Activated CD8-positive, alpha-beta memory T cell treated with anti-CD3 and anti-CD28 coated beads, Interleukin-2, amount 10 ng/mL, durations not matched to agents 7 days and 5 days (primary cell): Measurements from ENCODE around the gene MGRN1. TPM values are rescaled to one million over a fixed set of nuclear protein-coding genes. Genes with fewer than 3 reads are reported as not detected.

Source experiments
- ATAC-seq: fragments of 150-1000 bp; cut with Tn5 transposase; one replicate; pipeline ENCODE4 v1.10.0; 2021; ENCODE audit warnings: moderate library complexity
- CTCF ChIA-PET: fragments of 350-600 bp; sonication (Branson Sonifier 250); formaldehyde crosslinking; loops from one replicate; lab custom pipeline; 2021; ENCODE audit warnings: antibody characterized with exemption; lab: Charles Lee
- DNase-seq: peaks from one replicate; pipeline ENCODE4 v3.0.0-alpha.2; 2020
- H3K27ac Mint-ChIP-seq: one replicate; pipeline ENCODE4 v1.8.0; 2021; ENCODE audit warnings: mild to moderate bottlenecking, mixed read lengths
- H3K27me3 Mint-ChIP-seq: one replicate; pipeline ENCODE4 v1.8.0; 2021; ENCODE audit warnings: mixed read lengths
- H3K36me3 Mint-ChIP-seq: one replicate; pipeline ENCODE4 v1.8.0; 2021; ENCODE audit warnings: mild to moderate bottlenecking, mixed read lengths
- H3K4me1 Mint-ChIP-seq: one replicate; pipeline ENCODE4 v1.8.0; 2021; ENCODE audit warnings: mixed read lengths
- H3K4me3 Mint-ChIP-seq: one replicate; pipeline ENCODE4 v1.8.0; 2021; ENCODE audit warnings: mild to moderate bottlenecking, moderate library complexity, mixed read lengths
- H3K9me3 Mint-ChIP-seq: one replicate; pipeline ENCODE4 v1.8.0; 2022; ENCODE audit warnings: low read depth, mixed read lengths
- total RNA-seq, 2 experiments: library from RNA; stranded (reverse); gene quantifications; one replicate each; pipeline ENCODE4 v1.2.3, GENCODE V29; 2021

Gene MGRN1
- 10 to 100 TPM; 76.9 to 92.1 TPM for total RNA-seq

DNA sequence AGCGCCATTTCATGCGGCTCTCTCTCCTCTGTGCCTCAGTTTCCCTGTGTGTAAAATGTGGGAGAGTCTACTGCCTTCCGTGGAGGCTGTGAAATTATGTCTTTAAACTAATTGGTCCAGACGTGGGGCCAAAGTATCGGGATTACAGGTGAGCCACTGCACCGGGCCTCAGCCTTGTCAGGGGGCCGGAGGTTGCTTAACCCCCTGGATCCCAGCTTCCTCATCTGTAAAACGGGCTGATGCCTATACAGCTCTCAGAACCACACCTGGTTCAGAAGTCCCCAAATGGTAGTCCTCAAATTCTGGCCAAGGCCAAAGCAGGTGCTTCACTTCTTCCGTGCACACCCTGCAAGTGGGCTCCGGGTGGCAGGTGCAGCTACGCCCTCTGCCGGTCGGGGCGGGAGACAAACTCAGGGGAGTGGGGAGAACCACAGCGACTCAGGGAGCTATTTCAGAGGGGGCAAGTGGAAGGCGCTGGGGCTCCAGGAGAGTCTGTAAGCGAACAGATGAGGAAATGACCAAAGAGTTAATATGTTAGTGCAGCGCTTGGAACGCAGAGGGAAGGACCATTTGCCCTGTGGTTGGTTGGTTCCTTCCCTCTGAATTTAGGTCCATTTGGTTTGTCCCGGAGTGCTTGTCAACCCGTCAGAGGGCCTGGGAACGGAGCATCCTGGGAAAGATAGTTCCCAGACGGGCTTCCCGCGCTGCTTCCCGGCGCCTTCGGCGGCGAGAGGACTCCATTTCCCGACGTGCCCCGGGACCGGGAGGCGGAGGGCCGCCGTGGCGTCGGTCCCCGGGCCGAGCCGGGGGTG, at the start of gene MGRN1:
Gene MGRN1, plus strand, starts transcription at position 812 of the 812 bp plus-strand sequence. CDS start 135 bp downstream, outside the sequence.
- H3K4me1 Mint-ChIP-seq = peaks cover 31% of the 10 kb centered on the region
- DNase-seq (peak; percentile 96), ATAC-seq (peak; percentile 87)
- H3K27me3 Mint-ChIP-seq = no peaks in the 10 kb centered on the region
- peak within 1 kb of the TSS; percentile 89 for H3K4me3 Mint-ChIP-seq
- CTCF ChIA-PET = interaction anchor here (0.5 to 4.1 kb wide), 28 partner anchors 8 to 371 kb away, joined by 3 to 44 read pairs (median 4); partner anchors contain the start of genes ANKS3, CDIP1, CORO7 and DNAAF8
- peaks cover 13% of the 10 kb centered on the region for H3K36me3 Mint-ChIP-seq
- no peaks in the 10 kb centered on the region for H3K9me3 Mint-ChIP-seq
- H3K27ac Mint-ChIP-seq = peak within 1 kb of the TSS; percentile 98

DNA sequence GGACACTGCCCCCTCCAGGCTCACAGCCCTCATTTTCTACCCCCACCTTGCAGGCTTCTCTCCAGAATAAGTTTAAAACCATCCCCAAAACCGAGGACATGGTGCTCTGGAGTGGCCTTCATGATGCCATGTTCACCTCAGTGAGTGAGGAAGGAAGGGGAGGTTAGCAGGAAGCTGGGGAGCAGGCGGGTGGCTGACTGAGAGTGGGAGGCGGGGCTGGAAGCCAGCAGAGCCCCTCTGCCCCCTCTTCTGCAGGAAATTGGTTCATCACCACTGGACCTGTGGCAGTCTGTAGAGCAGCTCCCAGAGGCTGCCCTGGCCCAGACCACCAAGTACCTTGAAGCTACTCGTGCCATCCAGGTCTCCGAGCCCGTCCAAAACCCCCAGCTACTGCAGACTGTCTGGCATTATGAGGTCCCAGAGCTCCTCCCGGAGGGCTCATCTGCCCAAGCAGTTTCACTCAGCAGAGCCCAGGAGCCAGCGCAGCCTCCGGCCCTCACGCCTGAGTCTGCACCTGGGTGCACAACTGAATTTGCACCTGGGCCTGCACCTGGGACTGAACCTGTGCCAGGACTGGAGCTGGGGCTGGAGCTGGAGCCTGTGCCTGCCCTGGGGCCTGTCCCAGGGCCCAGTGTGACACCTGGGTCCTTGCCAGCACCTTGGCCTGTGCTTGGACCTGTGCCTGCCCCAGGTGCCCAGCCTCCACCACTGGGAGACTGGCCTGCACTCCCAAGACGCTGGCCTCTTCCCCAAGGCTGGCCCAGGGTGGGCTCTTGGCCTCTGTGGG, 49.5 kb upstream of the MGRN1 start:
- ATAC-seq = peak; percentile 54

DNA sequence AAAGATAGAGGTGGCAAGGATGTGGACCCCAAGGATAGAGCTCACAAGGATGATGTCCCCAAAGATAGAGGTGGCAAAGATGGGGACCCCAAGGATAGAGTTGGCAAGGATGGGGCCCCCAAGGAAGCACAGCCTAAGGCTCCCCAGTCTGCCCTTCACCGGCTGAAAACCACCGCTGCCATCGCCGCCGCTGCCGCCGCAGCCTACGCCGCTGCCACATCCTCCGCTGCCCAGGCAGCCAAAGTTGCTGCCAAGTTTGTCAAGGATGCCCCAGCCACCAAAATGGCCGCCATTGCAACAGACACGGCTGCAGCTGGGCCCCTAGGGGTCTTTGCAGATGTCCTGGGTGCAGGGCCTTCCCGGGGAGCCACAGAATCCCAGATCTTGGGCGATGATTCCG, 48.6 kb upstream of the MGRN1 start:
- Mint-ChIP-seq H3K27ac (no peak overlapping the region), H3K9me3 (no peaks in the 10 kb centered on the region), H3K4me1 (peaks cover 10% of the 10 kb centered on the region), H3K27me3 (no peaks in the 10 kb centered on the region), H3K36me3 (no peaks in the 10 kb centered on the region), H3K4me3 (no peak overlapping the region)
- CTCF ChIA-PET = interaction anchor here (1.2 to 2.3 kb wide), 4 partner anchors 10 to 52 kb away, joined by 3 to 11 read pairs (median 4); no protein-coding TSS in a partner anchor
- ATAC-seq (no peak), DNase-seq (no peak)

More for the DNA sequence above, 49.5 kb upstream of the MGRN1 start:
- Mint-ChIP-seq H3K27ac (no peak overlapping the region), H3K27me3 (no peaks in the 10 kb centered on the region), H3K4me1 (peaks cover 11% of the 10 kb centered on the region), H3K4me3 (no peak overlapping the region), H3K9me3 (no peaks in the 10 kb centered on the region), H3K36me3 (no peaks in the 10 kb centered on the region)
- CTCF ChIA-PET = interaction anchor here (0.6 to 2.3 kb wide), 7 partner anchors 10 to 68 kb away, joined by 3 to 11 read pairs (median 4); no protein-coding TSS in a partner anchor
- no peak for DNase-seq

DNA sequence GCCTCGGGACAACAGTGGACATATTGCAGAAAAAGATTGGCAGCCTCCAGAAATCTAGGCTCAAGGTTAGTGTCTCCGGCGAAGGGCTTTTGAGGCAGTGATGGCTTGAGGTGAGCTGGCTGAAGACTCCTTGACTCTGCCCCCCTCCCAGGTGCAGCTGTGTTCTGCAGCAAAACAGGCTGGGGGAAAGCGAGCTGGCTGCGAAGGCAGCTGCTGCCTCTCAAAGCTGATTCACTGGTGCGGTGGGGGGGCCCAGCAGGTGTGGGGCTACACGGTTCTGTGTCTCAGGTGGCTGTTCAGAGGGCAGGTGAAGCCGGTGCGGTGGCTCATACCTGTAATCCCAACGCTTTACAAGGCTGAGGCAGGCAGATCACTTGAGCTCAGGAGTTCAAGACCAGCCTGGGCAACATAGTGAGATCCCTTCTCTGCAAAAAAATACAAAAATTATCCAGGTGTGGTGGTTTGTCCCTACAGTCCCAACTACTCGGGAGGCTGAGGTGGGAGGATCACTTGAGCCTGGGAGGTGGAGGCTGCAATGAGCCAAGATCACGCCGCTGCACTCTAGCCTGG, 45.6 kb upstream of the MGRN1 start:
- Mint-ChIP-seq H3K27ac (no peak overlapping the region), H3K36me3 (no peaks in the 10 kb centered on the region), H3K27me3 (no peaks in the 10 kb centered on the region), H3K9me3 (no peaks in the 10 kb centered on the region), H3K4me1 (peaks cover 10% of the 10 kb centered on the region), H3K4me3 (no peak overlapping the region)
- ATAC-seq (no peak), DNase-seq (no peak)
- CTCF ChIA-PET = interaction anchor here (0.8 kb wide), 1 partner anchor 12 kb away, joined by 3 read pairs; no protein-coding TSS in a partner anchor

DNA sequence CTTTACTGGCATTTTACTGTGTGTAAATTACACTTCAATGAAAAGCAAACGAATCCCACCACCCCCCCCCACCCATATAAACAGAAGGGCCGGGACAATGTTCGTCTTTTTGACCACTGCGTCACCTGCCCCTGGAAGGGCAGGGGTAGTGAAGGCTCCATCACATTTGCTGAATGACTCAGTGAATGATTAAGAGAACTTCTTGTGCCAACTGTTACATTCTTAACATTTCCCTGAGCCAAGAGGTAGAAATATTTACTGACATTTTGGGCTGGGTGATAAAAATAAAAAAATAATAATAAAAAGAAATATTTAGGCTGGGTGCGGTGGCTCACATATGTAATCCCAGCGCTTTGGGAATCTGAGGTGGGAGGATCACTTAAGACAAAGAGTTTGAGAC, 44.4 kb upstream of the MGRN1 start:
- CTCF ChIA-PET = no interaction called here
- no peaks in the 10 kb centered on the region for H3K27me3 Mint-ChIP-seq
- H3K27ac Mint-ChIP-seq = no peak overlapping the region
- no peaks in the 10 kb centered on the region for H3K36me3 Mint-ChIP-seq
- DNase-seq (no peak), ATAC-seq (no peak)
- no peak overlapping the region for H3K4me3 Mint-ChIP-seq
- no peaks in the 10 kb centered on the region for H3K9me3 Mint-ChIP-seq
- H3K4me1 Mint-ChIP-seq = no peaks in the 10 kb centered on the region

DNA sequence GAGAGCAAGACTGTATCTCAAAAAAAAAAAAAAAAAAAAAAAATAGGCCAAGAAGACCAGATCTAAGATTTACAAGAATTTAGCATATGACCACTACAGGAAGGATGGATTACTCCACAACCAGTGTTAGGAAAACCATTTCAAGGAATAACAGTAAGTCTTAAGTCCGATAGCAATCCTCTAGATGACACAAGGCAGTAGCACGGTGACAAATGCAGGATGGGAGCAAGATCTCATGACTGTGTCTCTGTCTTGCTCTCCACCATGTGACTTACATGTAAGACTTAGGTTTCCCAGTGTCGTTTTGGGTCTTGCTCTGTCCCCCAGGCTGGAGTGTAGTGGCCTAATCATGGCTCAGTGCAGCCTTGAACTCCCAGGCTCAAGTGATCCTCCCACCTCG, 40.7 kb upstream of the MGRN1 start:
- CTCF ChIA-PET = interaction anchor here (1.4 to 2.3 kb wide), 2 partner anchors 12 to 14 kb away, joined by 4 to 7 read pairs; no protein-coding TSS in a partner anchor
- DNase-seq (no peak), ATAC-seq (no peak)
- no peak overlapping the region for H3K4me3 Mint-ChIP-seq
- peaks cover 3% of the 10 kb centered on the region for H3K9me3 Mint-ChIP-seq
- peaks cover 2% of the 10 kb centered on the region for H3K36me3 Mint-ChIP-seq
- H3K4me1 Mint-ChIP-seq = peaks cover 3% of the 10 kb centered on the region
- peaks cover 13% of the 10 kb centered on the region for H3K27me3 Mint-ChIP-seq
- no peak overlapping the region for H3K27ac Mint-ChIP-seq

DNA sequence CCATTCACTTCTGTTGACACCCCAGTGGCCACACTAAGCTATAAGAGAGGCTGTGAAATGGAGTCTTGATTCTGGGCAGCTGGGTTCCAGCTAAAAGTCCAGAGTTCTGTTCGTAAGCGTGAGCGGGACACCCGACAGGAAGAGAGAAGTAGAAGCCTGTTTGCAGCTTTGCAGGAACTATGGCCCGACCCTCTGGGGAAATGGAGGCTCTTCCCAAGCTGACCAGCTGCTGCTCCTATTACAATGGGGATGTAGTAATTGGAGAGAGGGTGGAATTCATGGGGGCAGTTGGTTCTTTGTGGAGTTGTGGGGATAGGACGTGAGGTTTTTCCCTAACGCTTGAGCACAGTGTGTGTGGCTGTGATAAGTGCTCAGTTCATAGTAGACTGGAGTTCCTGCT, 38.3 kb upstream of the MGRN1 start:
- H3K4me3 Mint-ChIP-seq = no peak overlapping the region
- CTCF ChIA-PET = interaction anchor here (0.7 to 2.5 kb wide), 19 partner anchors 9 to 177 kb away, joined by 3 to 31 read pairs (median 4); partner anchors contain the start of gene NMRAL1
- H3K36me3 Mint-ChIP-seq = peaks cover 2% of the 10 kb centered on the region
- ATAC-seq (no peak), DNase-seq (no peak)
- H3K27ac Mint-ChIP-seq = no peak overlapping the region
- peaks cover 3% of the 10 kb centered on the region for H3K9me3 Mint-ChIP-seq
- H3K27me3 Mint-ChIP-seq = peaks cover 13% of the 10 kb centered on the region
- H3K4me1 Mint-ChIP-seq = peaks cover 3% of the 10 kb centered on the region

DNA sequence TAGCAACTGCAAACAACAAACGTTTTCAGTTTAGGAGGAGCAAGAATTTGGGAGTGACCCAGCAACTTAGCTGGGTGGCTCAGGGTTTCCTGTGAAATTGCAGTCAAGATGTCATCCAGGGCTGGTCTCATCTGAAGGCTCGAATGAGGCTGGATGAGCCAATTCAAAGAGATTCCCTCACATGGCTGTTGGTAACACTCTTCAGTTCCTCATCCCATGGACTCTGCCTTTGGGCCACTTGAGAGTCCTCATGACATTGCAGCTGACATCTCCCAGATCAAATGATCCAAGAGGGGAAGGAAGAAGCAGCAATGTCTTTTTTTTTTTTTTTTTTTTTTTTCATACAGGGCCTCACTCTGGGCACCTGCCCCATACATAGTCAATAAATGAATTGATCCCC, 36.2 kb upstream of the MGRN1 start:
- Mint-ChIP-seq H3K4me1 (peaks cover 3% of the 10 kb centered on the region), H3K27me3 (peaks cover 13% of the 10 kb centered on the region), H3K27ac (no peak overlapping the region), H3K36me3 (peaks cover 2% of the 10 kb centered on the region), H3K4me3 (no peak overlapping the region), H3K9me3 (peaks cover 3% of the 10 kb centered on the region)
- ATAC-seq (no peak), DNase-seq (no peak)
- CTCF ChIA-PET = interaction anchor here (1.3 kb wide), 1 partner anchor 83 kb away, joined by 3 read pairs; no protein-coding TSS in a partner anchor

DNA sequence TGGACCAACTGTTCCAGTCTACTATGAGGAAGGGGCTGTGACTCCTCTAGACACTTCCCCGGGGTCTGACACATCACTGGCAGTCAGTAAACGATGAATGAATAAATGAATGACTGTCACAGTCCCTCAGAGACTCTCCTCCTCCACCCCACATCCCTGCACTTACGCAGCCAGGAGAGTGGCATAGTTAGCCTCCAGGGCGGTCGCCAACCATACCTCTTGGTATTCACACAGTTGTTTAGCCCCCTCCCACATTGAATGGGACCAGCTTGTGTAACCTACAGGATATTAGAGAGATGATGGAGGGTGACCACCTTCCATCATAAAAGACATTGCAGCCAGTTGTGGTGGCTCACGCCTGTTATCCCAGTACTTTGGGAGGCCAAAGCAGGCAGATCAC, 35.7 kb upstream of the MGRN1 start:
- H3K9me3 Mint-ChIP-seq = peaks cover 3% of the 10 kb centered on the region
- H3K4me3 Mint-ChIP-seq = no peak overlapping the region
- H3K27ac Mint-ChIP-seq = no peak overlapping the region
- H3K4me1 Mint-ChIP-seq = peaks cover 3% of the 10 kb centered on the region
- peaks cover 13% of the 10 kb centered on the region for H3K27me3 Mint-ChIP-seq
- peaks cover 2% of the 10 kb centered on the region for H3K36me3 Mint-ChIP-seq
- no peak for ATAC-seq
- no peak for DNase-seq
- CTCF ChIA-PET = no interaction called here

DNA sequence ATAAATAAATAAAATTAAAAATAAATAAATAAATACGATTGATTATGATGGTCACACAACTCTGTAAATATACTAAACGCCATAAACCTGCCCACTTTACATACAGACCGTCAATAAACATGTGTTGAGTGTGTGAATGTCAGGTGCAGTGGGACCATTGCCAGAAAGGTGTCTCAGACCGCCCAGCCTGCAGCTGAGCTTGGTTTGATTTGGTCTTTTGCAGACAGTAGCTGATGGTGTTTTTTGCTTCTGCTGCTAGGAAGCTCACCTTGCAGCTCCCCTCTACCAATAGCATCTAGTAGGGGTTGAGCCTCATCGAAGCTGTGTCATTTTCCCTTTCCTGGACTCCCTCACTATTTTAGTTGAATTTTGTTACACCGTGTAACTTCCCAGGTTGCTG, 33.4 kb upstream of the MGRN1 start:
- CTCF ChIA-PET = interaction anchor here (0.9 kb wide), 1 partner anchor 10 kb away, joined by 3 read pairs; no protein-coding TSS in a partner anchor
- no peak for DNase-seq
- ATAC-seq = no peak
- Mint-ChIP-seq H3K9me3 (peaks cover 3% of the 10 kb centered on the region), H3K27ac (no peak overlapping the region), H3K4me1 (no peaks in the 10 kb centered on the region), H3K4me3 (no peak overlapping the region), H3K36me3 (peaks cover 2% of the 10 kb centered on the region), H3K27me3 (peaks cover 7% of the 10 kb centered on the region)

DNA sequence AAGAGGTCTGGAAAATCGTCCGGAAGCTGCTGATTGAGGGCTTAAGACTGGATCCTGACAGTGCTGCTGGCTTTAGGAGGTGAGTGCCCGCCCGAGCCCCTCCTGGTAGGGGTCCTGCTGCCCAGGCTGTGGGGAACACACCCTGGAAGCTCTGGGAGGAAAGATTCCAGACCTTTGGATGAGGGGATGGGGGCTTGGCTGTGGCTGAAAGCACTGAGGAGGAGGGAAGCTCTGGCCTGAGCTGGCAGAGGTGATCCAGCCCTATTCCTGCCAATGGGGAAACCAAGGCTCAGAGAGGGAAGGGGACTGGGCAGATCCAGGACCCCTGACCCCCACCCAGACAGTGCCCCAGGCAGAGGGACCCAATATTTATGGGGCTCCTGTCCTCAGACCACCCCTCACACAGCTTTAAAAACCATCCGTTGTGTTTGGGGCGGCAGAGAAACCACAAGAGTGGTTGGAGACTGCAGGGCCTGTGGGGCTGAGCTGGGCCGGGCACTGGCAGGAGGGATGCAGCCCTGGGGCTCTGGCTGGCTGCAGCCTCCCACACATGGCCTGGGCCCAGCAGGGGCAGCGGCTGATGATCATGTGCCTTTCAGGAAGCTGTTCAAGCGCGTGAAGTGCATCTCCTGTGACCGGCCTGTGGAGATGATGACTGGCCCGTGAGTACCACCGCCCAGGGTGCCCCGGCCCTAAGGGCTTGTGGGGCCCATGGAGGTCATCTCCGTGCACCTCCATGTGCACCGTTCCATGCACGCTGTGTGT, 32.7 kb upstream of the MGRN1 start:
- Mint-ChIP-seq H3K9me3 (peaks cover 3% of the 10 kb centered on the region), H3K27me3 (peaks cover 3% of the 10 kb centered on the region), H3K27ac (no peak overlapping the region), H3K36me3 (peaks cover 2% of the 10 kb centered on the region), H3K4me3 (no peak overlapping the region), H3K4me1 (no peaks in the 10 kb centered on the region)
- DNase-seq (no peak), ATAC-seq (no peak)
- CTCF ChIA-PET = interaction anchor here (0.9 kb wide), 1 partner anchor 11 kb away, joined by 3 read pairs; no protein-coding TSS in a partner anchor

DNA sequence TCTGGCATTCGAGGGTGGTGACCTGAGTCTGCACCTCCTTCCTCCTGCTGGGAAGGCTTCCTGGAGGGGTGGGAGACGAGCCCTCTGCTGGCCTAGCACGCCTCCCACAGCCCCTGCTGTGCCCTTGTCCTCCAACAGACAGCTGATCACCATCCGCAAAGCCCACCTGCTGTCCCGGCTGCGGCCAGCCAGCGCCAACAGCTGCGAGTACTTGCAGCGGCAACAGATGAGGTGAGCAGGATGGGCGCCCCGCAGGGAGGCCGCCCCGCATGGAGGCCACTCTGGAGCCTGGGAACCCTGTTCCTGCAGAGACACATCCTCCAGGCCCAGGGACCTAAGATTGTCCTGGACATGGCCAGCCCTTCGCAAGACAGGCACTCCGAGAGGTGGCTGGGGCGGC, 31.5 kb upstream of the MGRN1 start:
- Mint-ChIP-seq H3K9me3 (peaks cover 2% of the 10 kb centered on the region), H3K4me3 (no peak overlapping the region), H3K27me3 (peaks cover 3% of the 10 kb centered on the region), H3K4me1 (no peaks in the 10 kb centered on the region), H3K27ac (no peak overlapping the region), H3K36me3 (peaks cover 1% of the 10 kb centered on the region)
- CTCF ChIA-PET = no interaction called here
- DNase-seq (no peak), ATAC-seq (no peak)
